HG02981 (cell line): ENCODE results near the gene GUCY1A1.
A peak's percentile ranks its signal among the peaks of the same experiment; 100 is the strongest.

Experiments
- ATAC-seq: cut with Tn5 transposase; IDR thresholded peaks from one replicate; pipeline ENCODE4 v1.9.1; 2021; ENCODE audit warnings: mild to moderate bottlenecking, moderate library complexity; ENCODE audit not compliant: unreplicated experiment

GUCY1A1 gene

GRCh38 chr4:155658681-155659064 lies 8.0 kb upstream of the GUCY1A1 start:
- no peak for ATAC-seq

- no peak for ATAC-seq
Observed at GRCh38 chr4:155659176-155659575, 7.5 kb upstream of the GUCY1A1 start.

GRCh38 chr4:155660436-155660835 lies 6.2 kb upstream of the GUCY1A1 start:
- ATAC-seq: no peak

GRCh38 chr4:155665054-155665453 lies 1.6 kb upstream of the GUCY1A1 start:
- ATAC-seq: no peak

- ATAC-seq: peak; percentile 61
Observed at GRCh38 chr4:155667222-155667567, 547 bp downstream of the GUCY1A1 start.

- ATAC-seq: peak; percentile 52
Observed at GRCh38 chr4:155667568-155668511, 1.2 kb downstream of the GUCY1A1 start.

GRCh38 chr4:155668707-155669220 lies 2.1 kb downstream of the GUCY1A1 start:
- ATAC-seq: no peak

GRCh38 chr4:155672342-155672741 lies 5.7 kb downstream of the GUCY1A1 start:
- no peak for ATAC-seq

- ATAC-seq: no peak
Observed at GRCh38 chr4:155673453-155673979, 6.9 kb downstream of the GUCY1A1 start.

GRCh38 chr4:155674669-155675071 lies 8.0 kb downstream of the GUCY1A1 start:
- no peak for ATAC-seq

GRCh38 chr4:155675709-155676429 lies 9.2 kb downstream of the GUCY1A1 start:
- ATAC-seq: peak; percentile 77

GRCh38 chr4:155676430-155676825 lies 9.8 kb downstream of the GUCY1A1 start:
- ATAC-seq: no peak

GRCh38 chr4:155678011-155678410 lies 11.4 kb downstream of the GUCY1A1 start:
- ATAC-seq: no peak

- ATAC-seq: no peak
Observed at GRCh38 chr4:155679343-155679742, 12.7 kb downstream of the GUCY1A1 start.

- ATAC-seq: no peak
Observed at GRCh38 chr4:155681886-155682285, 15.2 kb downstream of the GUCY1A1 start.

- ATAC-seq: no peak
Observed at GRCh38 chr4:155684423-155684822, 17.8 kb downstream of the GUCY1A1 start.

GRCh38 chr4:155684892-155685541 lies 18.4 kb downstream of the GUCY1A1 start:
- no peak for ATAC-seq

GRCh38 chr4:155687380-155687982 lies 20.8 kb downstream of the GUCY1A1 start:
- ATAC-seq: no peak

- ATAC-seq: no peak
Observed at GRCh38 chr4:155688211-155688610, 21.6 kb downstream of the GUCY1A1 start.

GRCh38 chr4:155688860-155689259 lies 22.2 kb downstream of the GUCY1A1 start:
- ATAC-seq: no peak
